ENCODE measurements around the gene MOCOS. TPM values are rescaled to one million over a fixed set of nuclear protein-coding genes. Genes with fewer than 3 reads are reported as not detected.
A peak's percentile ranks its signal among the peaks of the same experiment; 100 is the strongest.

The MOCOS gene
- total RNA-seq, 1 experiment from 2014 or later = 12.1 TPM

- ChIA-PET CTCF (interaction anchor here (1.2 to 1.5 kb wide), 3 partner anchors 11 to 123 kb away, joined by 3 to 4 read pairs (median 3); no protein-coding TSS in a partner anchor), RAD21 (ENCODE audit: low non-redundant PET in 1 of 2, low total read pairs in 2 of 2, uncharacterized antibody in 2 of 2, unreplicated experiment in 2 of 2) (no interaction called here), POLR2A (no interaction called here)
- H3K36me3 ChIP-seq (ENCODE audit: control insufficient read depth in 1 of 2, insufficient read depth in 2 of 2, low read length in 2 of 2) = no peaks in the 10 kb centered on the region
- 0 out of 2 replicates have a peak, but pooled peaks have one; percentile 15 for ATAC-seq
- H3K27me3 ChIP-seq (ENCODE audit: insufficient read depth, low read length) = peaks cover 2% of the 10 kb centered on the region; the same call in 1 of the 2 replicates
- no peaks in the 10 kb centered on the region for H3K9me3 ChIP-seq (ENCODE audit: control insufficient read depth in 1 of 2, insufficient read depth in 1 of 2, low read depth in 1 of 2, low read length in 2 of 2)
- intact Hi-C loops (cut with micrococcal nuclease) = no loop called here
- peak overlapping the region; percentile 93 for H3K4me2 ChIP-seq (ENCODE audit: low read length)
- no peak for TF ChIP-seq SIN3A (IDR thresholded peaks at IDR 0.05; ENCODE audit: low read depth)
- TF ChIP-seq ELF1 (IDR thresholded peaks at IDR 0.05; ENCODE audit: borderline replicate concordance, low read depth) = no peak
- no peak for TF ChIP-seq SRF (IDR thresholded peaks at IDR 0.05; ENCODE audit: low read depth)
- TF ChIP-seq CBX3 (IDR thresholded peaks at IDR 0.05; ENCODE audit: low read depth) = no peak
- no peak for TF ChIP-seq REST (IDR thresholded peaks at IDR 0.05; ENCODE audit: low read depth)
- no peak for TF ChIP-seq FOSL1 (IDR thresholded peaks at IDR 0.05; ENCODE audit: low read depth)
- no peak for TF ChIP-seq EZH2 (IDR thresholded peaks at IDR 0.05)
- TF ChIP-seq MAX (IDR thresholded peaks at IDR 0.05) = no peak
- no peak for TF ChIP-seq JUND (IDR thresholded peaks at IDR 0.05)
- TF ChIP-seq YY1 (IDR thresholded peaks at IDR 0.05; ENCODE audit: extremely low read depth, insufficient replicate concordance, low read depth, low read length) = no peak
- no peak for TF ChIP-seq ZFX (IDR thresholded peaks at IDR 0.05)
- no peak for TF ChIP-seq EGR1 (IDR thresholded peaks at IDR 0.05; ENCODE audit: low read depth)
- no peak for TF ChIP-seq POLR2AphosphoS5 (IDR thresholded peaks at IDR 0.05; ENCODE audit: low read depth, low read length)
- no peak for TF ChIP-seq RAD21 (IDR thresholded peaks at IDR 0.05; ENCODE audit: low read depth)
- TF ChIP-seq, protein P1, sequence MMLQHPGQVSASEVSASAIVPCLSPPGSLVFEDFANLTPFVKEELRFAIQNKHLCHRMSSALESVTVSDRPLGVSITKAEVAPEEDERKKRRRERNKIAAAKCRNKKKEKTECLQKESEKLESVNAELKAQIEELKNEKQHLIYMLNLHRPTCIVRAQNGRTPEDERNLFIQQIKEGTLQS (IDR thresholded peaks at IDR 0.05) = no peak
- TF ChIP-seq SP1 (IDR thresholded peaks at IDR 0.05; ENCODE audit: low read depth) = no peak
- TF ChIP-seq CEBPB (IDR thresholded peaks at IDR 0.05; ENCODE audit: low read depth) = no peak
- TF ChIP-seq TCF7L2 (IDR thresholded peaks at IDR 0.05; ENCODE audit: borderline replicate concordance, extremely low read depth, insufficient read depth, insufficient read length) = no peak
- no peak for TF ChIP-seq ZNF274 (IDR thresholded peaks at IDR 0.05; ENCODE audit: low read depth, low read length)
- TF ChIP-seq CTCF (IDR thresholded peaks at IDR 0.05 in 2 of 3, conservative IDR thresholded peaks at IDR 0.05 in 1 of 3; ENCODE audit: borderline replicate concordance in 1 of 3, insufficient read depth in 1 of 3, low read depth in 2 of 3, low read length in 2 of 3) = no peak
- H4K20me1 ChIP-seq (ENCODE audit: insufficient read depth) = no peaks in the 10 kb centered on the region
- H3K9me2 ChIP-seq (ENCODE audit: insufficient read depth) = no peaks in the 10 kb centered on the region
- peak overlapping the region; percentile 56 for H3K9ac ChIP-seq (ENCODE audit: low read length)
- DNase-seq (ENCODE audit: low read depth, low spot score) = no peak
- H3K79me2 ChIP-seq (ENCODE audit: insufficient read depth, low read length) = no peaks in the 10 kb centered on the region
- BruUV-seq (replicated peaks) = no TSS peak
- peak overlapping the region; percentile 47 to 65 for H3K4me3 ChIP-seq (replicated peaks in 1 of 2; ENCODE audit: low read depth in 1 of 2, low read length in 2 of 2)
- H3K4me1 ChIP-seq (ENCODE audit: control insufficient read depth in 1 of 2, insufficient read depth in 2 of 2, low read length in 2 of 2) = peaks cover 0 to 13% of the 10 kb centered on the region in 2 experiments; a peak in 2 of 4 replicates
- H2AFZ ChIP-seq (ENCODE audit: low read depth, low read length, poor library complexity, severe bottlenecking) = peak overlapping the region; percentile 61
- H3K27ac ChIP-seq (ENCODE audit: low read depth, low read length) = peak overlapping the region; percentile 49; the same call in 1 of the 2 replicates
Measured at GRCh38 chr18:36298126-36298741, 110.9 kb downstream of the MOCOS start.
